Activated CD8-positive, alpha-beta memory T cell treated with anti-CD3 and anti-CD28 coated beads for 4 hours (primary cell): Measurements from ENCODE around the gene HEPACAM2.

Experiments
- DNase-seq, 2 donors: peaks; one replicate each; pipeline ENCODE4 v3.0.0-alpha.2; 2020; ENCODE audit warnings: low read depth in 2 of 2

Gene HEPACAM2

DNA sequence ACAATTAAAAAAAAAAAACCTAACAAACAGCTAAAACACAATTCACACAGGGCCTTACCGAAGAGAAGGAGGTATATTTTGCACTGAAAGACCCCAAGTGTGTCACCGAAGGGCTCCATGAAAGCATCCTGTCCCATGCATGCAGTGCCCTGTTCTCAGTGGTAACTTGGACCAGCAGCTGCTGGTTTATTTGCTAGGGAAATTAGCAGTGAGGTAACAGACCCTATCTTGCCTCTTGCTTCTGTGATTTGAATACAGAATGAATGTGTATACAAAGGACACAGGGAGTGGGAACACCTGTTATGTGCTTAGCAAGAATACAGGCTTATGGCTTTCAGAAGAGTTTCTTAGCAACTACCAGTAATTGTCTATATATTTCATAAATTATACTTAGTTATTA is at the start of gene HEPACAM2:
TSS of gene HEPACAM2 (minus strand) at position 160 of the 400 bp plus-strand sequence.
- DNase-seq, result no peak

DNA sequence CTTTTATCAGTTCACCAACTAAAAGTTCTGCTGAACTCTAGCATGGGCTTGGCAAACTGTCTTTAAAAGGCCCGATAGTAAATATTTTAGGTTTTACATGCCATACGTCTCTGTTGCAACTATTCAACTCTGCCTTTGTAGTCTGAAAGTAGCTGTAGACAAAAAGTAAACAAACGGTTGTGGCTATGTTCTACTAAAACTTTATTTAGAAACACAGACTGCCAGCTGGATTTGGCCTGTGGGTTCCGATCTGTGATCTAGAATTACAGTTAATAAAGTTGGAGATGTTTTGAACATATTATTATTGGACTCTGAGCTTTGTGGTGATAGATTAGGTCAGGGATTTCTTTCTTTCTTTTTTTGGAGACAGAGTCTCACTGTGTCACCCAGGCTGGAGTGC is 39.0 kb upstream of the HEPACAM2 start:
- DNase-seq, result no peak

- no peak for DNase-seq
These were observed 36.3 kb upstream of the HEPACAM2 start for GRCh38 chr7:93262535-93262934.

- DNase-seq, result no peak
These were observed 32.4 kb upstream of the HEPACAM2 start for GRCh38 chr7:93258661-93259060.

GRCh38 chr7:93249491-93250148 is 23.4 kb upstream of the HEPACAM2 start:
- DNase-seq, result no peak

- no peak for DNase-seq
These were observed 19.5 kb upstream of the HEPACAM2 start for GRCh38 chr7:93245525-93246432.

GRCh38 chr7:93242106-93242505 is 15.8 kb upstream of the HEPACAM2 start:
- no peak for DNase-seq

DNA sequence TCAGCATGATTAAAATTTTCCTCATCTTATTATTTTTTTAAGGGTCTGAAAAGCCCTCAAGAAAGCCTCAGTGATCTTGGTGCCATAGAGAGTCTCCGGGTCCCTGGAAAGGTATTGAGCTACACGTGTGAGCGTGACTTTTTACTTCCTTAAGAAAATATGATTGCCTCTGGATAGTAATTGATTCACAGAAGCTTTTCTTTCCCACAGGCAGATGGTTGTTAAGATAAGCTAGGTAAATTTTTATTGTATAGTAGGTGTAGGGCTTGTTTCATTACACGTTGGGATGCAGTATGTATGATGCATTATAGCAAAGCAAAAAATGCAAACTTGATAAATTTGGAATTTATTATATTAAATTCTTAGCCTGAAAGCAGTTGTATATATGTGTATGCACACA is 13.6 kb upstream of the HEPACAM2 start:
- no peak for DNase-seq

DNA sequence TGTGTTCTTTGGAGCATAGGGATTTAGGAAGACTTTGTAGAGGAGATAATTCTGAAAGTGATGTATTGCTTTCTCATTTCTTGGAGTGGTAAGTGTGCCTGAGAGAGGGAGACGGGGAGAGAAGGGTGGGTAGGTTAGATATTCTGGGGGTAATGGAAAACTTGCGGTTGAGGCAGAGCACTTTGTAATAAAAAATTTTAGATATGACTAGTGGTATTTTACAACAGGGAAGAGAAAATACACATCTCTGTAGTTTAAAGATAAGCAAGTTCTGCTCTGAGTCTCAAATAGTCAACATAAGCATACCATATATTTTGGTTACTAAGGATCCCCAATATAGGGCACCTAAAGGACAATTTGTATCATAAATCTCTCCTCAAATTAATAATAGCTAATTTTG is 12.5 kb upstream of the HEPACAM2 start:
- DNase-seq, result no peak

- DNase-seq, result no peak
These were observed 11.9 kb upstream of the HEPACAM2 start for GRCh38 chr7:93238131-93238530.

GRCh38 chr7:93235541-93235940 is 9.3 kb upstream of the HEPACAM2 start:
- no peak for DNase-seq

GRCh38 chr7:93232673-93233018 is 6.4 kb upstream of the HEPACAM2 start:
- DNase-seq, result no peak

- DNase-seq, result peak; percentile 71 to 89
These were observed 5.8 kb upstream of the HEPACAM2 start, which contains the start of gene VPS50 for GRCh38 chr7:93231799-93232672. Gene VPS50 (plus strand): TSS chr7:93232366. CDS start chr7:93232468, 102 bp downstream.

GRCh38 chr7:93231259-93231658 is 5.0 kb upstream of the HEPACAM2 start:
- DNase-seq, result no peak

DNA sequence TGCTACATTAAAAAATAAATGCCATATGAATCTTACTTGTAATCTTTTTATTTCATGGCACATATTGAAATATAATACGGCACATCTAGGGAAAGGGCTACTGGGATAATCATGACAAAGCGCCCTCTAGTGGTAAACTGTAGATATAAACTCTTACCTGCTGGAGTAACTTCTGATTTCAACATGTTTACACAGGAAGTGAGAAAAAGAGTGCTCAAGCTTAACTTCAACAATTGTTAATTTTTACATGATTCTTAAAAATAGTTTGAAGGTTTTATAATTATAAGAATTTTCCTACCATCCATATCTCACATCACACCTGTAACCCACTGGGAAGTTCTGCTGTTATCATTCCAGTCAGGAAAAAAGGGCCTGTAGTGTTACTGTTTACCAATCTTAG is 2.0 kb upstream of the HEPACAM2 start:
- DNase-seq, result no peak

- no peak for DNase-seq
These were observed 6.4 kb downstream of the HEPACAM2 start for GRCh38 chr7:93219868-93220267.

GRCh38 chr7:93218997-93219827 is 7.1 kb downstream of the HEPACAM2 start:
- DNase-seq, result no peak

GRCh38 chr7:93212881-93213280 is 13.4 kb downstream of the HEPACAM2 start:
- no peak for DNase-seq

DNA sequence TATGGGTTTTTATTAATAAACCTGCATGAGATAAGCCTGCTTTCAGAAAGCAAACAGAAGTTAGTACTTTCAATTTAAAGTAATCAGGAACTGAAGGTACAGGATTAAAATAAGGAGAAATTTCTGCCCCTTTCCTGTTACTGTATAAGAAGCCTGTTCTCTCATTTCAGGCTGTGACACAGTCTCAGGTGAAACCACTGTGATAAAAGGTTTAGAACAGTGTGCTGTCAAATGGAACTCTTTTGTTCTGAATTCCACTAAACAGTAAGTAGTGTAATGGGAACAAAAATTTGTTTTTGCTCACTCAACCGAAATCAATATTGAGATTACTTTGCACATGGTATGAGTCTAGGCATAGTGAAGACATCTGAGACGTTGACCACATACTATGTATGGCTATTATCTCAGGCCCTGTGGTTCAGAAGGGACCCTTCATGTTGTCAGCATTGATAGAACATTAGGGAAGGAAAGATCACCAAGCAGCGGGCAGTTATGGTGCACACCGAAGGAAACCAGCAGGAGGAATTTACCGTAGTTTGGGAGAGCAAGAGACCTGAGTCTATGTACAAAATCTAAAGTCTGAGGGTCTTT is 14.9 kb downstream of the HEPACAM2 start:
- DNase-seq, result no peak

- no peak for DNase-seq
These were observed 21.2 kb downstream of the HEPACAM2 start for GRCh38 chr7:93205046-93205445.

DNA sequence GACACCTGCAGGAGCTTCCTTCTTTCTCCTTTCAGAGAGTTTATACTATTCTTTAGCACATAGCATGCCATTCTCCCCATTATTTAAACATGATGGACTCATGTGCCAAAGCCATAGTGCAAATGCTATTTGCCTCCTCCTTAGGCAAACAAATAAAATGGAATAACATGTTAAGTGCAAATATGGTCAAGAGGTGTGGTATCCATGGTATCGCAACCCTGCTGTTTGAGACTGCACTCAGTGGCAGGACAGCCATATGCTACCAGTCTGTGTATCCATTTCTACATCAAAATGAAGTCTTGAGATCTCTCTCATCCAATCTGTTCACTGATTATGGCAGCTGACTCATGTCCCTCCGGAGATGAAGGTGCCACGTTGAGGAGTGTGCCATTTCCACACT is 22.8 kb downstream of the HEPACAM2 start:
- DNase-seq, result no peak
